Vagina (tissue), 2 donors: Measurements from ENCODE around the gene INPP4A.

Experiments used
- CTCF ChIP-seq, 3 experiments: fragments of 450-650 bp in 2 of 3; fragments of 200-600 bp in 1 of 3; sonication (generic) in 1 of 3; IDR thresholded peaks; one replicate each; pipeline ENCODE4 v1.5.1; 2017 to 2019; ENCODE audit warnings: antibody characterized with exemption in 3 of 3, mild to moderate bottlenecking in 2 of 3, moderate library complexity in 2 of 3
- POLR2A ChIP-seq, 2 donors: fragments of 450-650 bp; IDR thresholded peaks; one replicate each; pipeline ENCODE4 v1.6.1; 2017; ENCODE audit warnings: antibody characterized with exemption in 2 of 2, mild to moderate bottlenecking in 2 of 2, moderate library complexity in 2 of 2

- no peak for TF ChIP-seq CTCF (IDR thresholded peaks at IDR 0.05)
- no peak for TF ChIP-seq POLR2A (IDR thresholded peaks at IDR 0.05)
These were observed 118.7 kb downstream of the INPP4A start for GRCh38 chr2:98563394-98563793.
